ENCODE measurements around the gene SPATA3. TPM values are rescaled to one million over a fixed set of nuclear protein-coding genes. Genes with fewer than 3 reads are reported as not detected.

The SPATA3 gene
- total RNA-seq, 1 experiment from 2014 or later: not detected

DNA sequence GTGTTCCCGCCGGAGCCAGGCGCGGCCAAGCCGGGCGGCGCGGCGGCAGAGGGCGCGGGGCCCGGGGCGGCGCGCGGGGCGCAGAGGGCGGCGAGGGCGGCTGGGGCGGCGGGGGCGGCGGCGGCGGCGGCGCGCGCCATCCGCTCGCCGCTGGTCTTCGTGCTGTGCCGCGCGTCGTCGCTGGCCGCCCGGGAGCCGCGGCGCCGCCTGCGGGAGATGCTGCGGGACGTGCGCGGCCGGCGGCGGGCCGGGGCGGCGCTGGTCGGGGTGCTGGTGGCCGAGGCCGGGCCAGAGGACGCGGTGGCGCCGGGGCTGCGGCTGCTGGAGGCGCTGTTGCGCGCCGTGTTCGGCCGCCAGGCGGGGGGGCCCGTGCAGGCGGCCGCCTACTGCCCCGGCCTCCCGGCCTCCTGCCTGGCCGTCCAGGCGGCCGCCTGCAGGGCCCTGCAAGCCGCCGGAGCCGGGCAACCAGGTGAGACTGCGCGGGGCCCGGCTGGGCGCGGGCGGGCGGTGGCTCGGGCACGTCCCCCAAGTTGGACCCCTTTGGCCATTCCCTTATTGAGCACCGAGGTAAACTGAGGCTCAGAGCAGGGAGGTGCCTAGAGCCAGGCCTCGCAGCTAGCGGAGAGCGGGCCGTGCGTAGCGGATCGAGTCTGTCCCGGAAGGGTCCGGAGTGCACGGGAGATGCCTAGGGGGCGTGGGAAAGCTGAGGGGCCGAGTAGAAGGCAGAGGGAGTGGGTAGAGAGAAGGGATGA lies 42.0 kb downstream of the SPATA3 start:
- in situ Hi-C loops (cut with HindIII; ENCODE audit: low pct_unique_long_range_greater_than_20kb, low sequenced_read_pairs): no loop called here
- DNase-seq (ENCODE audit: low read depth): peak; percentile 39

DNA sequence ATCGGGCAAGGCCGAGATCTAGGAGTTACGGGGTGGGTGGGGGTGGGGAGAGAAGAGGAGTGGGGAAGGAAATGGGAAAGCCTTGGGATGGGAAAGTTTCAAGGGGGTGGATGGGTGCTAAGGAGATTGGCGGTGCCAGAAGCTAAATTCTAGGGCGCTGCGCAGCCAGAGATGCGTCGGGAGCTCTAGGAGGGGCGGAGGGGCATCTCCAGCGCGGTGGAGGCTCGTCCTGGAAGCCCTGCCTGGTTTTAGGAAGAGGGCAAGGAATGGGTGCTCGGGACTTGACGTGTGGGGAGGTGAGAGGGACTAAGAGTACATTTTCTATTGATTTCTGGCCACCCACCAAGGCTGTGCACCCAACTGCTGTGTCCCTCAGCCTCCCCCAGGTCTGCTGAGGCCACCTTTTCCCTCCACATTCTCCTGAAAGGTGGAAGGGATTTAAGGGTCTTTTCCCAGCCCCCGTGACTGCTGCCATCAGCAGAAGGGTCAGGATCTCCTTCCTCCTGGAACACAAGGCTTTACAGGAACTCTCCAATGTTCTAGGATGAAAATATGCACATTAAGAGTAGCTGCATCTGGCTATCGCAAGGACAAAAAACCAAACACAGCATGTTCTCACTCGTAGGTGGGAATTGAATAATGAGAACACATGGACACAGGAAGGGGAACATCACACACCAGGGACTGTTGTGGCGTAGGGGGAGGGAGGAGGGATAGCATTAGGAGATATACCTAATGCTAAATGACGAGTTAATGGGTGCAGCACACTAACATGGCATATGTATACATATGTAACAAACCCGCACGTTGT lies 42.8 kb downstream of the SPATA3 start:
- in situ Hi-C loops (cut with HindIII; ENCODE audit: low pct_unique_long_range_greater_than_20kb, low sequenced_read_pairs): no loop called here
- no peak for DNase-seq (ENCODE audit: low read depth)

DNA sequence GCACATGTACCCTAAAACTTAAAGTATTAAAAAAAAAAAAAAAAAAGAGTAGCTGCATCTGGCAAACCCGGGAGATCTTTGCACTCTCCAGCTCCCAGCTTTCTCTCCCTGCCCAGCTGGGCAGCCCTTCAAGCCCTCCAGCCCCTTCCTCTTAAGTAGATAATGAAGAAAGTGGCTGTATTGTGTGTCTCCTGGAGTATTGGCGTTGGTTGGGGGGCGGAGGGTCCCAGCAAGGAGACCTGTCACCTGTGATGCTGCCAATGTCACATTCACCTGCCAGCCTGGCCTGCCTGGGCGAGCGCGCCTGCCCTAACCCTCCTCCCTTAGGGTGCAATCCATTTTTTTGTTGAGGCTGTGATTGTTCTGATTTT lies 43.4 kb downstream of the SPATA3 start:
- in situ Hi-C loops (cut with HindIII; ENCODE audit: low pct_unique_long_range_greater_than_20kb, low sequenced_read_pairs): no loop called here
- DNase-seq (ENCODE audit: low read depth): no peak

DNA sequence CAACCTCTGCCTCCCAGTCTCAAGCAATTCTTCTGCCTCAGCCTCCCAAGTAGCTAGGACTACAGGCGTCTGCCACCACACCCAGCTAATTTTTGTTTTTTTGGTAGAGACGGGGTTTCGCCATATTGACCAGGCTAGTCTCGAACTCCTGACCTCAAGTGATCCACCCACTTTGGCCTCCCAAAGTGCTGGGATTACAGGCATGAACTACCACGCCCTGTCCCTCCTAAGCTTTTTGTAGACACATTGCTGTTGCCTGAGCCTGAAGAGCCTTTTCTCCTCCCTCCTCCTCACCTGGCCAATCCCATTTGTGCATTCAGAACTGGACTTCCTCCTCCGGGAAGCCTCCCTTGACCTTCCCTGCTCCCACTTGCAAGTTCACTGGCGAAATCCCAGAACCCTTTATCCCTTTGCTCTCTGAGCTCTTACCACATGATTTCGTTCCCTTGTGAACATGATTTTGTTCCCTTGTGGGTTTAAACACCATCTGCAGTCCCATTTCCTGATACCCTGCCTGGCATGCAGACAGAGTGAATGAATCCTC lies 44.0 kb downstream of the SPATA3 start:
- in situ Hi-C loops (cut with HindIII; ENCODE audit: low pct_unique_long_range_greater_than_20kb, low sequenced_read_pairs): no loop called here
- DNase-seq (ENCODE audit: low read depth): no peak

DNA sequence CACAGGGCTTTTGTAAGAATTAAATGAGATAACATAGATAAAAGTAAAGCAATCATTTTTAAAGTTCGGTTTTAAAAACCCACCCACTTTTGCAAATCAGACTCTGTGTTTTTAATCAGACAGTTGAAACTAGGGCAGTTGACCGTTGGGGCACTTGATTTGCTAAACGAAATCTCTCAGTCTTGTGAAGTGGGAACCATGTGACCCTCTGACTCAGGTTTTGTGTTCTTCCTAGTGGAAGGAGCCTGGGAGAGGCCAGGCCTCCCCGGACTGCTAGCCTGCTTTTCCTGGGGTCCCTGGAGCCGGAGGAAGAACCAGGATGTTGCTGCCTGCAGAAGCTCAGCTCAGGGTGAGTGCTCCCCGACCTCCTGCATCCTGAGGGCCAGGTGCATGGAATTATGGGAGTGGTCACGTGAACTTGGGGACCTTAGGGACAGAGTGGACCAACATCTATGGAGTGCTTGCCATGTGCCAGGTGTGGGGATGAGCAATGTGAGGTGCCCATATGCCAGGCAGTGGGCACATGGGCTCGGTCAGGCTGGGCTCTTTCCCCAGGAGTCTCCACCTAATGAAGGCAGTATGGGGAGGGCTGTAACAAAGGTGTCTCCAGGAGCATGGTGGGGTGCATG lies 45.3 kb downstream of the SPATA3 start:
- in situ Hi-C loops (cut with HindIII; ENCODE audit: low pct_unique_long_range_greater_than_20kb, low sequenced_read_pairs): no loop called here
- DNase-seq (ENCODE audit: low read depth): no peak

DNA sequence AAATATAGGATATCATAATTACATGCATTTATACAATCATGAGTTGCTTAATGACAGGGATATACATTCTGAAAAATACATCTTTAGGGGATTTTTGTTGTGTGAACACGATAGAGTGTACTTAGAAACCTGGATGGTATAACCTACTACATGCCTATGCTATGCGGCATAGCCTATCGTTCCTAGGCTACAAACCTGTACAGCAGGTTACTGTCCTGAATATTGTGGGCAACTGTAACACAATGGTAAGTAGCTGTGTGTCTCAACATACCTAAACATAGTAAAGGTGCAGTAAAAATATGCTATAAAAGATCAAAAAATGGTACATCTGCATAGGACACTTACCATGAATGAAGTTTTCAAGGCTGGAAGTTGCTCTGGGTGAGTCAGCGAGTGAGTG lies 47.9 kb downstream of the SPATA3 start:
- in situ Hi-C loops (cut with HindIII; ENCODE audit: low pct_unique_long_range_greater_than_20kb, low sequenced_read_pairs): no loop called here
- DNase-seq (ENCODE audit: low read depth): no peak

DNA sequence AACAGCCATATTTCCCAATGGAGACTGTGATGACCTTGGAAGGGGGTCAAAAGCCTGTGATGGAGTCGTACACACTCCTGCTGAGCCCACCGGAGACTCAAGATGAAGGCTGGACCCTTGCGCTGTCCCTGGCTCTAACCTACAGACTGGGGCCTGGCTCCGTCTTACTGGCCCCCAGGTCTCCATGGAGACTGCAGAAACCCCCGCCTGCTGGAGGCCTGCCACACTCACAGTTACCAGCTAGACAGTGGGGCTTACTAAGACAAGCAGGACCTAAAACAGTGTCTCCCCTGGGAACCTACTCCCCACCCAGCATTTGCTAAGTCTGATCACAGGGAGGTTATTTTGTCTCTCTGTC lies 51.0 kb downstream of the SPATA3 start:
- no peak for DNase-seq (ENCODE audit: low read depth)
- in situ Hi-C loops (cut with HindIII; ENCODE audit: low pct_unique_long_range_greater_than_20kb, low sequenced_read_pairs): no loop called here

DNA sequence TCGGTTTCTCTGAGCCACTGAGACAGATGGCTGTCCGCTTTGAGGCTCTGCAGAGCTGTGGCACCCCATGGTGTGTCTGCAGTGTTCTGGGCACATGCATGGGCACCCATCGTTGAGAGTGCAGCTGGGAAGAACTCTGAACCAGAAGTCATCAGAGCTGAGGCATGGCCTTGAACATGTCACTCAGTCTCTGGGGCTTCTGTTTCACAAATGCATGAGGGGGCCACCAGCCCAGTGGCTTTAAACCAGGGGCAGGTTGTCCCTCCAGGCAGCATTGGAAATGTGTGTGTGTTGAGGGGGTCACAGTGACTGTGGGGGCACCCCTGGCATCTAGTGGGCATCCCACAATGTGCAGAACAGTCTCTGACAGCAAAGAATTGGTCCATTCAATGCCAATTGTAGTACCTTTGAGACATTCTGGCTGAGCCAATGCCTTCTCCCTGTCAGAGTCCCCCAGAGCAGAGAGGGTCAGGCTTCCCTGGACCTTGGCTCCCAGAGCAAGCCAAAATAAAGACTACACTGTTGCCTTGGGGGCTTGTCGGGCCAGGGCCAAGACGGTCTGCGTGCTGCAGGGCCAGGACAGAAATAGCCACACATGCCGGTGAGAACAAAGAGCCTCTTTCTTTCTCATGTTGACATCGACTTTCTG lies 51.5 kb downstream of the SPATA3 start:
- DNase-seq (ENCODE audit: low read depth): no peak
- in situ Hi-C loops (cut with HindIII; ENCODE audit: low pct_unique_long_range_greater_than_20kb, low sequenced_read_pairs): no loop called here

DNA sequence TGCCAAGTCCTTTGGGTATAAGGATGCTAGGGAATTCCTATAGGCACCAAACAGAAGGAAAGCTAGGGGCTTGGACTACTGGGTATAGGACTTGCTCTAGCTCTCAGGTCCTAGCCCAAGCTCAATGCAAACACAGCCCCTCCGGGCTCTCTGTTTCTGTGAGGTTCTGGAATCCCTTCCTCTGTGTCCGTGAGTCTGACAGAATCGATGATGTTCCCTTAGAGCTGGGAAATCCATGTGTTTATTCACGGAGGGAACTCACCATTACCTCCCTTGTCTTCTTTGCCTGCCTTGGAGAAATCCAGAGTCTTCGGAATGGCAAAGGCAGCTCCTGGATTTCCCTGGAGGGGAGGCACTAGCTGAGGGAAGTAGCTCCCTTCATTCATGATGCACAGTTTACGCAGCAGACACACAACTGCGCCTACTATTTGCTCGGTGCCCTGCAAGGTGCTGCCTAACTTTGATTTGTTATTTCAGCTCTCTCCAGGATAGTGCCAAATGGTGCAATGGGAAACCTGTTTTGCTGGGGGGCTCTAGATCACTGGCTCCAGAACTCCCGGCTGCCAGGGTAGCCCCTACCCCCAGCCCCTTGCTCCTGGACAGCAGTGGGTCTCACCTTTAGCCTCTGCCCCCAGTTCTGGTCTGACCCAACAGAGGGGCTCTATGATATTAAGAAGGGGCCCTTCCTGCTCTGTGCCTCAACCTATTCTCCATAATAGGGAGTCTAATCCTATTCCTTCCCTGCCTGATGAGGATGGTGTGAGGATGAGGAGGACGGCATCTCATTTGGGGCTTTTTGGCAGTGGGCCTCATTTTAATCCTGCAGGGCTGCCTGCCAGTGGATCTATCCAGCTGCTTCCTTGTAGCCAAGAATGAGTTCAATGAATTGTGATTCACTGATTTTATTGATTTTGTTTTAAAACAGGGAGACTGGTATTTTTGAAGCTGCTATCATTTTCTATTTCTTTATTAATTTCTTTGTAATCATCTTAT lies 52.3 kb downstream of the SPATA3 start:
- in situ Hi-C loops (cut with HindIII; ENCODE audit: low pct_unique_long_range_greater_than_20kb, low sequenced_read_pairs): no loop called here
- no peak for DNase-seq (ENCODE audit: low read depth)

DNA sequence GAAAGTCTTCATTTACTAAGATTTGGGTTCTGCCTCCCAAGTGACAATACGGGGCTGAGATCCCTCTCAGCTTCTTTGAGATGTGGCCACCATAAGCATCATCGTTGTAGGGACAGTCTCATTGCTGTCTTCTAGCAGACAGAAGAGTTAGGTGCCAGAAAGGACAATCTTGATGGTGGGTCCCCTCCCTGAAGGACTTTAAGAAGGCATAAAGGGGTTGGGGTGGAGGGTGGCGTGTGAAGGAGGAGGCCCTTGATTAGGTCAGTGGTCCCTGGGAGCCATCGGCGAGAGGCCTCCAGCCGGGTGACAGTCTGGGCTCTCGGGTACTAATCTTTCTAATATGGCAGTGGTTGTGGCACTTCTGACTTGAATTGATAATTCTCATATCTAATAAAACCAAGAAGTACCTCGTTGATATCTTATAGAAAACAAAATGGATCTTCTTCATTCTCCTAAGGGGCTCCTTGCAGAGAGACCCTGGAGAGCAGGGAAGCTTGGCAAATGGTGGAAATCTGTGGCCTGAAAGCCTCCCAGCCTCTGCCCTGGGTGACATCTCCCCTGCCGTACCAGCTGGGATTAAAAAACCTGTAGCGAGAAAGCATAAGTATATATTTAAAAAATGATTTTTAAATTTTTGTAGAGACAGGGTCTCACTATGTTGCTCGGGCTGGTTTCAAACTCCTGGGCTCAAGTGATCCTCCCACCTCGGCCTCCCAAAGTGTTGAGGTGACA lies 53.5 kb downstream of the SPATA3 start:
- in situ Hi-C loops (cut with HindIII; ENCODE audit: low pct_unique_long_range_greater_than_20kb, low sequenced_read_pairs): no loop called here
- no peak for DNase-seq (ENCODE audit: low read depth)

DNA sequence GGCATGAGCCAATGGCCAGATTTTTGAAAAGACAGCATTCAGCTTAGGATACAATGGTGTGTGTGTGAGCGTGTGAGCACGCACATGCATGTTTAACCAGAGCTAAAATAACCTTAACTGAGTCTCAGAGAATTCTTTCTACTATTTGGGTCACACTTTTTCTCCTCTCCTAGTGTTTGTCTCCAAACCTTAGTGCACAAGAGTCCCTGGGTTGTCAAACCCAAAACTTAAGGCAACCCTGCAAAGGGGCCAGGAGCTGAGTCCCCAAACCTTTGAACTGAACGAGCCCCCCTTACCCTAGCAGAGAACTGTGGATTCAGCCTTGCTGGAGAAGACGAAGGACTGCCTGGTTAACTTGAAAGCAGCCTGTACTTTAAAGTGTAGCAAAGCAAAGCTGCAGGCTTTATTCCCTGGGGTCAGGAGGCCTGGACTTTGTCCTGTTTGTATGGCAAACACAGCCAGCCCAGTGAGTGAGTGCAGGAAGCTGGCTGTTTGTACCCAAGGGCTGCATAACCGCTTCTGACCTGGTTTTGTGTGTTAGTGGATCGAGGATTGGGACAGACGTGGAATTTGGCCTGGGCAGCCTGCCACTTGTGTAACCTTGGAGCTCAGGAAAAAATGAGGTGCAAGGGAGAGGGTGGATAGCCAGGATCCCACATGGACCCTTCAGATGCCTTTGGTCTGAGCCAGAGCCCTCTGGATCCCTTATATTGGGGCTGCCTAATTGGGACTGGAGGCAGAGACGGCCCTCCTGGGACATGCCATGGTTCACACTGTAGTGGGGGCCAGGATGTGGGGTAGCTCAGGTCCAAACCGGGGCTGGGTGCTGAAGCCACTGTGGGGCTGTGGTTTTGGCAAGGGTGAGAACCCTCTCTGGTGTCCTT lies 54.3 kb downstream of the SPATA3 start:
- in situ Hi-C loops (cut with HindIII; ENCODE audit: low pct_unique_long_range_greater_than_20kb, low sequenced_read_pairs): no loop called here
- no peak for DNase-seq (ENCODE audit: low read depth)

DNA sequence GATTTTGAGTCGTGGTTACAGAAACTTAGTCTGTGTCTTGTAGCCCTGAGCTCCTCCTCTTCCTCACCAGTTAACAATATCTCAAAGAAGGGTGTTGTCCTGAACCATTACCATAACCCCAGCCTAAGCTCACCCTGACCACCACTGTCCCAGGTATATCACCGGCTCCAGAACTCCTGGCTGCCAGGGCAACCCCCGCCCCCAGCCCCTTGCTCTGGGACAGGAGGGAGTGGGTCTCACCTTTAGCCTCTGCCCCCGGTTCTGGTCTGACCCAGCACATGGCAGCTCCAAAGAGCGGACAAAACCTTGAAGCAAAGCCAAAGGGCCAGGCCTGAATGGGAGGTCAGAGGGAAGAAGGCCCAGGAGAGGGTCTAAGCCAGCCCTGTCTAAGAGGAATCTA lies 55.2 kb downstream of the SPATA3 start:
- in situ Hi-C loops (cut with HindIII; ENCODE audit: low pct_unique_long_range_greater_than_20kb, low sequenced_read_pairs): no loop called here
- DNase-seq (ENCODE audit: low read depth): no peak

DNA sequence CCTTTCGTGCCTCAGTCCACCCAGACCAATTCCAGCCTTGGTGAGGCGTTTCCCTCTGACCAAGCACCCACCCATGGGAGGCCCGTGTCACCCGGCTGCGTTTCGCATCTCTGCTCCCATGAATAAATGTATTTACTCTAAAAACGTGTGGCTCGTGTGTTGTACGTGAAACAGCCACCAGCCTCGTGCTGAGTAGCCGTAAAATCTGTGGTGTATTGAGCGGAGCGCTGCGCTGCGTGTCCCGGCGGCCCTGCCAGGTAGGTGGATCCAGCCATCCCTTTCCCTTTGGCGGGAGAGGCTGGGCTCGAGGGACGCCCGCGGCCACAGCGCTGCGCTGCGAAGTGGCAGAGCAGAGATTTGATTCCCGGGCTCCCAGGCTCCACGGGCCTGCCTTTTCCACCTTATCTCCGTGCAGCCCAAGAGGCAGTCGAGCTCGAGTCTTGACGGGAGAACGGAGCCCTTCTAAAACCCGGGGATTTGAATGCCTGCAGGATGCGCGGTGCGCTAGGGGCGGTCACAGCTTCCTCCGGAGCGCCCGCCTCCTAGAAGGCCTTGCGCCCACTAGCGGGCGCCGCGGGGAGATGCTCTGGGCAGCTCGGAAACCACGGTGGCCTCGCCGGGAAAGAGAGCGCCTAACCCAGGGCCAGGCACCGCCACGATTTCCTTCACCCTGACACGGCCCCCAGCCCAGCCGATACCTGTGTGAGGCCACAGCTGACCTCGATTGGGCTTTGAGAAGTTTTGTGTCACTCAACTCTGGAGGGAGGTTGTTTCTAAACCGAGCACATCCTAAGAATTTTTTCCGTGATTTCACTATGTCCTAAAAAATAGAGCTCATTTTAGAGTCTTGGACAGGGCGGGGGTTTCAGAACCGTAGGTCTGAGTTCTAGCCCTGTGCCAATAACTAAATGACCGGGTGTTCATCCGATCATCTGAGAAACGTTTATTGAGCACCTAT lies 56.9 kb downstream of the SPATA3 start:
- DNase-seq (ENCODE audit: low read depth): peak; percentile 77
- in situ Hi-C loops (cut with HindIII; ENCODE audit: low pct_unique_long_range_greater_than_20kb, low sequenced_read_pairs): no loop called here

DNA sequence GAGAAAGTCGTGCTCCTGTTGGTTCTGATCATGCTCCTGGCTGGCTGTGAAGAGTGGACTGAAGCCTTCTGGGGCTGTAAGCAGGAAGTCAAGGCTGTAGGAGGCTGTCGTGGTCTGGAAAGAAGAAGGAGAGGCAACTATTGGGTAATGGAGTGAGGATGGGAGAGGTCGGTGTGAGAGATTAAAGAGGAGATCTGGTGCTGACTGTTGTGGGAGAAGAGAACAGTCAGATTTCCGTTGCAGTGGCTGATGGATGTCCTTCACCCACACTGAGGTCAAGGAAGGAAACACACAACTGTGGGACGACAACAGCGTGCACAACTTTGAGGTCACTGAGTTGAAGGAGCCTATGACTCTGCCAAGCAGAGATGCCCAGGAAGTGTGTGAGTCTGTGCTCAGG lies 57.9 kb downstream of the SPATA3 start:
- in situ Hi-C loops (cut with HindIII; ENCODE audit: low pct_unique_long_range_greater_than_20kb, low sequenced_read_pairs): no loop called here

More for the DNA sequence above, 57.9 kb downstream of the SPATA3 start:
- no peak for DNase-seq (ENCODE audit: low read depth)

All from Caki2 (cell line).